HG03521 (cell line): ENCODE measurements around the gene ATXN7L2.

ENCODE experiments used
- ATAC-seq: cut with Tn5 transposase; IDR thresholded peaks from one replicate; pipeline ENCODE4 v1.9.1; 2021; ENCODE audit warnings: mild to moderate bottlenecking, moderate library complexity; ENCODE audit not compliant: unreplicated experiment

Gene ATXN7L2

DNA sequence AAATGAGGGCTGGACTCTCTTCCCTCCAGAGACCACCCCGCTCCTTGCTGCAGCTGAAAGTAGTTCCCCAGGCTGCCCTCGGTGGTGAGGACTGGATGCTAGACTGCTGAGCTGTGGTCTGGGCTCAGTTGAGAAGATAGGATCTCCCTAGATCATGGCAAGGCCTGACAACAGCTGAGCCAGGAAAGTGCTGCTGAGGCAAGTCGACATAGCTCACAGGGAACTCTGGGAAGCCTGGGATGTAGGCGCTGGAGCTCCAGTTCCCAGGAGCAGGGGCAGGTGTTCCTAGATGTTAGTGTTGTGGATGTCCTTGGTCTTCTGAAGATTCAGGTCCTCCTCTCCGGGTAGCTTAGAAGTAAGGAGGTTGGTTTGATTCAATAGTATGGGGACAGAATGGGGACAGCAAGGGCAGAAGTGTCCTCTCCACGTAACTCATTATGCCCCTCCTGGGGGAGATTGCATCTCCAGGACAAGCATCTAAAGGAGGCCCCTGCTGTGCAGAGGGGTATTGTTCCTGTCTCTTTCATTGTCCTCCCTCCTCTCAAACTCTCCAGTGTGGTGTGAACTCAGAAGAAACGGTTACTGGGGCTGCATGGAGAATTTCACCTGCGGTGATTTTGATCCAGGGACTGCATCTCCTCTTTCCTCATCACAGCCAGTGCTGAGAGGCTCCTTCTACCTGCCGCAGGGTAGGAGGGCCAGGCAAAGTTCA, 13.9 kb downstream of the ATXN7L2 start:
- ATAC-seq: no peak

DNA sequence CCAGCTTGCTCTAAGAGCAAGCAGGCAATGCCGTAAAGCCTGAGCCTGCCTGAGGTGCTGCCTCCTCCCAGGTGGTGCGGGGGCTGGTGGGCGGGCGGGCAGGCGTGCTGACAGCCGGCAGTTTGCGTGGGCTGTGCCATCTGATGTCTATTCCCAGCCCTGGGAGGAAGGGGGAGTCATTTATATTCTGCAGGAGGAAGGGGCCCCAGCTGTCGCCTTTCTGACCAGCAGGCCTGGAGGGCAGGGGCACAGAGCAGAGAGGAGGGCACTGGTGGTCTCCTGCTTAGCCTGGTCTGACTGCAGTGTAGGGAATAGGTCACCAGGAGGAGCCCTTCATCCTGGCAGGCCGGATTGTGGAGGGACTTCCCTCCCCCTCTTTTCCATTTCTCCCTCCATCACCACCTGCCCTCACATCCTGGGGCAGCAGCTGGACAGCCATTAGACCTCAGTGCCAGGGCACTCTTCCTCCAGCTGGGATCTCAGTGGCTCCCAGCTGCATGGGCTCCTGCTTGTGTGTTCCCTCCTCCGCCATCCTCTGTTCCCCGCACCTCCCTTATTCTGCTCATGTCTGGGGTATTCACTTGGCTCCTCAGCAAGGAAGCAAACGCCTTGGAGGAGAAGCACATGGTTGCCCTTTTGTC, 14.6 kb downstream of the ATXN7L2 start:
- no peak for ATAC-seq

DNA sequence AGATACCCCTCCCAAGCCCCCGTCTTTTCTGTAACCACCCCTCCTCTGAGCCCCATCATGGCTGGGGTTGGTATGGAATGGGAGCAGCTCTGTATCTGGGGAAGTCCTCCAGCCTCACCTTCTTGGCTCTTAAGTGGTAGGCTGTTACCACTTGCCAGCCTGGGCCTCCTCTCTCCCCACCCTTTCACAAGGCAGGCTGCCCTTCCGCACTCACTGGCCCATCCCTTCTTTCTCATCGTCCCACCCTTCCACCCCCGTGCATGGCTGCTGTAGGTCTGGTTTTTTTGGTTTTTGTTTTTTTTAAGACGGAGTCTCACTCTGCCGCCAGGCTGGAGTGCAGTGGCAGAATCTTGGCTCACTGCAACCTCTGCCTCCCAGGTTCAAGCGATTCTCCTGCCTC, 15.4 kb downstream of the ATXN7L2 start:
- no peak for ATAC-seq

DNA sequence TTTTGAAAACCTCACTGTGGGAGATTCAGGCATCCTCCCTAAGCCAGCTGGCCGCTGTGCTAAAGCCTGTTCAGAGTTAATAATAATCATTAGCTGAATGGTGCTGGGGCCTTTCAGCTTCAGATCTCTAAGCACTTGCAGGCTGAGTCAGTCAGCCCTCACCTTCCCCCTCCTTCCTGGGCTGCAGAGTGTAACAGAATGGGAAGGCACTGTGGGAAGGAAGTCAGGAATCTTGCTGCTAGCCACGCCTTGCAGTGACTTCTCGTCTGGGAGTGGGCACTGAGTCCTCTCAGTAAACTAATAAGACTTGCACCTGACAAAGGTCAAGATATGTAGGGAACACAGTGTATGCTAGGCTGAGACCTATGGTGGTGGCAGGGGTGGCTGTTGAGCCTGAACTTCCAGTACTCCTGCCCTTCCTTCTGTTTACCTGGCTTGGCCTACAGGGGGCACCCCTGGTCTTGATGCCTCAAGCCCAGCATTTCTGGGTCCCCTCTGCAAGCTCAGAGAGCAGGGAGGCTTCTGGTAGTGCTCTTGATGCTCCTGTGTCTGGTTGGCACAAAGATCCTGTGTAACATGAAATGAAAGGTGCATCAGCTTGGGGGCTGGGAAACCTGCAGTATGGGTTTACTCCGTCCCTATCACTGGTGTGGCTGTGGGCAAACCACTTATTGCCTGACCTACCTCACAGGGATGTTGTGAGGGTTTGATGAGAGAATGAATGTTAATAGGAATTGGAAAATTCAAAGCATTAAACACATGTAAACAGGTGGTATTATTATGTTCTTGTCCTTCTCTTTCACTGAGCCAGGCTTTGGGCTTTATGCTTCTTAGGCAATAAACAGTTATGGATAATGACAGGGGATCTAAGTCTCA, 16.2 kb downstream of the ATXN7L2 start:
- no peak for ATAC-seq

DNA sequence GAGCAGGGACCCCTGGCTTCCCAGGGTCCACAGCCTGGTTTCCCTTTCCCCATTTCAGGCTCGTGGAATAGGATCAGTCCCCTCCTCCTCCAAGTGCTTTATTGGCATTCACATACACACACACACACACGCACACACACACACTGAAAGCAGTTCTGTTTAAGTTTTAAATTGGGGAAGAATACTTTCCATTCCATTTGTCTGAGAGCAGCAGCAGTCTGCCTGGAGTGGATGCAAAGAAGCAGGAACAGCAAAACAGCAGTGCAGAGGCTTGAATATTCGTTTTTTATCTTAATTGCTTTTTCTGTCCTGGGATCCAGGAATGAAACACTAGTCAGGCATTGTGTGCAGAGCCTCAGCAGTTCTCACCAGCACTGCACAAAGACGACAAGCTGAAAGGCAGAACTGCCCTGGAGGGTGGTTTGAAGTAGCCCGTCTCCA, 17.3 kb downstream of the ATXN7L2 start:
- ATAC-seq: no peak

DNA sequence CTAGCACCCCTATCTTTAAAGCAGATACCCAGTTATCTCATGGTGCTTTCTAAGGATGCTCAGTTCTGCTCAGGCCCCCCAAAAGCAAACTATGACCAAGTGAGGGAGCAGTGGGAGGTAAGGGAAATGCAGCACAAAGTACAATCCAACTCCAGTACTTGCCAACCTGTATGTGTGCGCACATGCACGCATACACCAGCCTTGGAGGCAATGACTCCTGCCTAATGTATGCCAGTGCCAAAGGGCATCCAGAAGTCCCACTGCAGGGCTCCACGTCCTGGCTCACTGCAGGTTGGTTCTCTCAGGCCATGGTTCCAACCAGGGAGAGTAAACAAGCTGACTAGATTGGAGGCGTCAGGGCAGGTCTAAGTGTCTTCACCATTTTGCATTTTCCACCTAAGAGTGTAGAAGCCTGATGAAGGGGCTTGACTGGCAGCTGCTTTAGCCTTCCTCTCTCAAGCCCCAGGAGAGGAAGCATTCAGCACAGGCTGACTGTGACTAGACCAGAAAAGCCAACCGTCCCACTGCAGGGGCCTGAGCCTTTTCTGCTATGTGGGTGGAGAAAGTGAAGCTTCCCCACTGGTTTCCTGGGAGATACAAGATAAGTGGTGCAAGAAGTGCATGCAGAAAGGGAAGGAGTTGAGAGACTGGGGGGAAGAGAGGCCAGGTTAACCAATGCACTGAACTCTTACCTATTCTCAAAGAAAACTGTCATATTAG, 18.1 kb downstream of the ATXN7L2 start:
- ATAC-seq: no peak

DNA sequence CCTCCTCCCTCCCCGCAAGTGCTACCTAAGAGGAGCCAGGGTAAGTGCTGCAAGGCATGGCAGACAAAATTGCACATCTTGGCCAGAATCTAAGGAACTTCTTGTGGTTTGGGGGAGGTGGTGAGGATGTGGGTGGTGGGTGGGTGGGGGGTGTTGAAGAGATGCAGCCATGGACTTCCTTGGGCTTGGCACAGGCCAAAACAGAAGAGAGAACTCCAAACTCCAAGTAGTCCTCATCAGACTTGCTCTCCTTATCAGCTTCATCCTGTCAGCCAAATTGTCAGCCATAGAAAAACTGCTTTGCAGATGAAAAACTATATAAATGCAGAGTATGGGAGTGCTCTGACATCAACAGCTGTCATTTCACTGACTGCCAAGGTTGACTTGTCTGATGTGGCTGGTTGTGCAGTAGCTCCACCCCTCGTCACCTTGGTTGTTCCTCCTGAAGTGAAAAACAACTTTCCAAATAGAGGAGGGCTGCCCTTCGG, 18.7 kb downstream of the ATXN7L2 start:
- no peak for ATAC-seq

DNA sequence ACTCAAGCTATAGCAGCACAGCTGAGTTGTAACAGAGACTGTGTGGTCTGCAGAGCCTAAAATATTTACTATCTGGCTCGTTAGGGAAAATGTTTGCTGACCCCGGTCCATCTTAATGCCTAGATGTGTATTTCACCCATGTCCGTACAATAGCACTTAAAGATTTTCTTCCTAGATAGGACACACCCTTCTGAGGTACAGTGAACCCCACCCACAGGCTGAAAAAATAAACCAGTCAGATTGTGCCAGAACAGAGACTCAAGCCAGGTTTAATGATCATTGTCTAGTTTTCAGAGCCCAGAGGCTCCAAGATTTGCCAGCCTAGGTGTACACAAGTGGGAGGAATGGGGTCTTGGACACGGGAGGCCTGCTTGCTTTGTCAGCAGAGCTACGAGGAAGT, 20.2 kb downstream of the ATXN7L2 start:
- ATAC-seq: no peak

DNA sequence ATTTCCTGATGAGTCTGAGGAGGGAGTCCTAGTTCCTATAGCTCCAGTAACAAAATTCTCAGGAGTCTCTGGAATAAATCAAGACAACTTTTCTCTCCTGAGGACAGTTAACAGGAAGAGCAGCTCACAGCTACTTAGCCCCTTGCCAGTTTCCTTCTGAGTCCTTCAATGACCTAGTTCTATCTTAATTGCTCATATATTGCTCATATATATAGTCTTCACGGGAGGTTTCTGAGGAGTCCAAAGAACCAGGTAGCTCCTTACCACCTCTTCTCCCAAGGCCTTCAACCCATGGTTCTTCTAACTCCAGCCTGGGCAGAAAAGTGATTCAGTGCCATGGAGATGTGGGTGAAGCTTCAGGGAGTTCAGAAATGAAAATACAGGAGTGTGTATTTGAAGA, 21.3 kb downstream of the ATXN7L2 start:
- ATAC-seq: no peak

DNA sequence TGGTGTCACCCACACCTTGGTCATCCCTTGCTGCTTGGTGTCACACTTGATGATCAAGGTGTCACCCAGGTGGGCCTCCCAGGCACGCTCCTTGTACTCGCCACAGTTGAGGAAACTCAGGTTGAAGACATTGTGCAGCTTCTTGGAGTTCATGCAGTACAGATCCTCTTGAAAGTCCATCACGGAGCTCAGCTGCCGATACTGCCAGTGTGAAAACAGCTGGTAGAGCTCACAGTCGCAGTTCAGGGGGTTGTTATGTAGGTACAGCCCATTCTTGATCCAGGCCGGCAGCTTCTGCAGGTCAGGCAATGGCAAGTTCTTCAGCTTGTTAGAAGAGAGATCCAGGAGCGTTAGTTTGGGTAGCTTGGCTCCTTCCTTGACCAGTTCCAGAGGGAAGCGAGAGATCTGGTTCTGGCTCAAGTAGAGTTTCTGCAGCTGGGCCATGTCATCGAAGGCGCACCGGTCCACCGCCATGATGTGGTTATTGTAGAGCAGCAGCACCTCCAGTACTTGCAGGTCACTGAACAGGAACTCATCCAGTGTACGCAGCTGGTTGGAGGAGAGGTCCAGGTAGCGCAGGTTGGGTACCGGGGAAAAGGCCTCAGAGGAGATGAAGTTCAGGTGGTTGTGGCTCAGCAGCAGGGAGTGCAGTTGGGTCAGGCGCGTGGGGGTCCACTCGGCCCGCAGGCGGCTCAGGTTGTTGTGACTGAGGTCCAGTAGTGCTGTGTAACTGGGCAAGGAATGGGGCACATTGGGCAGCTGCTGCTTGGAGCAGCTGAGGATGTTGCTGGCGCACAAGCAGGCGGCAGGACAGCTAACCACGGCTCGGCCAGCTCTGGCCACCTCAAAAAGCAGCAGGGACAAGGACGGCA, 24.5 kb downstream of the ATXN7L2 start:
- ATAC-seq: no peak

DNA sequence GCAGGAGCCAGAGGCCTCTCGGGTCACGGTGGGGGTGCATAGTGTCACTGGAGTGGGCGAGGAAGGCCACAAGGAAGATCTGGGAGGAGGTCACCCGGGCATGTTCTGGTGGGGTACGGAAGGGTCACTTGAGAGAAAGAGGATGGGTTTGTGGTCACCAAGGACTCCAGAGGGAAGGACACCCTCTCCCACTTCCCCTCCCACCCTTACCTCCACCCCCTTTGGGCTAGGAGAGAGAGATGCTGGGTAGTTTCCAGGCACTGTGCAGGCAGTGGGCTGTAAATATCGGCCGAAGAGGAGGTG, 25.1 kb downstream of the ATXN7L2 start:
- no peak for ATAC-seq

DNA sequence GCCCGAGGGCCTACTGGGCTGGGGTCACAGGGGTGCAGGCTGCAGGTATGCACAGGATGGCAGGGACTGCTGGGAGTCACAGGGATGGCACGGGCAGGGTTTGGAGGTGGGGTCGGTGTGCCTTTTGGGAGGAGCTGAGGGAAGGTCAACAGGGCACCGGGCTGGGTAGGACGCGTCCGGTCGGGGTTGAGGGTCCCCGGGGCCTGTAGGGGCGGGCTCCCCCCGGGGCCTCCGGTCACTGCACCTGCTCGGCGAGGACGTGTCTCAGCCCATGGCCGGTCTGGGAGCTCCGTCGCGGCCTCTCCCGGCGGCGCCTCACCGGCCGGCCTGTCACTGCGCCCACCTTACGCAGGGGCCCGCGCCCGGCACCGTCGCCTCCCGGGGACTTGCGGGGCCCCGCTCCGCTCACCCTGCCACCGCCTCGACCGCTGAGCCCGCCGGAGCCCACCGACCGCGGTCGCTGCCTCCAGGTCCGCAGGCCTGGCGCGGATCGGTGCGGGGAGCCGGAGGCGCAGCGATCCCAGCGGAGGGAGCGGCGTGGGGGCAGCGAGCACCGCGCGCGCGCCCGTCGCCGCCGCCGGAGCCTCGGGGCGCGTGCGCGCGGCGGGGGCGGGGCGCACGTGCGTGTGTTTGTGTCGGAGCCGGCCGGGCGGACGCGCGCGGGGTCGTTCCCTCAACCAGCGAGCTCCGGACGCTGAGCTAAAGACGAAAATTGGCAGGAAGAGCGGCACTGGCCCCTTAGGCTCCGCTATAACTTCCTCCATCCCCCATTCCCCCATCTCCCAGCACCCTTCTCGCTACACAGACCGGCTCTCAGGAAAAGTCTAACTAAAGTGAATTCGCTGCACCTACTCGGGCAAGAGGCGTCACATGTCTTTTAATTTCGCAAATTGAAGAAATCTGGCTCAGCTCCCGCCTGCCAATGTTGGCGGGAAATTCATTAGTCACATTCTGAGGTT, 25.8 kb downstream of the ATXN7L2 start, which contains the start of gene AMIGO1:
TSS of gene AMIGO1 (minus strand) at position 552 of the 959 bp plus-strand sequence. CDS start 815 bp downstream, outside the sequence.
- peak; percentile 53 for ATAC-seq

DNA sequence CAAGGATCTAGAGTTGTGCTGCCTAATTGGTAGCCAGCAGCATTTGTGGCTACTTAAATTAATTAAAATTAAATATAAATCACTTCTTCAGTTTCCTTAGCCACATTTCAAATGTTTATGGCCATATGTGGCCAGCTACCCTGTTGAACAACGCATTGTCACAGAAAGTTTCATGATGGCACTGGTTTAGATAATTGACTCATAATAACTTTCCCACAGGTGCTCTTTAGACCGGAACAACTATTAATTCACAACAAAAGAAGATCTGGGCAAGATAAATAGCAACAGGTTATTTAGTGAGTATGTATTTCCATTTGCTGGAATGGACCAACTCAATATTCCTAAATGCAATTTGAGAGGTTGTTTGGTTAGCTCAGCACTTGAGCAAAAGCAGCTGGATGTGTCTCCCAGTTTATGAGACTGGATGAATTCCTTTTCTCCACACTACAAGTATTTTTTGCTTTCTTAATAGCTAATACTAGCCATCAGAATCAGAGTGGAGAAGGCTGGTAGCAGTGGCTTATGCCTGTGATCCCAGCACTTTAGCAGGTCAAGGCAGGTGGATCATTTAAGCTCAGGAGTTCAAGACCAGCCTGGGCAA, 29.5 kb downstream of the ATXN7L2 start:
- no peak for ATAC-seq

DNA sequence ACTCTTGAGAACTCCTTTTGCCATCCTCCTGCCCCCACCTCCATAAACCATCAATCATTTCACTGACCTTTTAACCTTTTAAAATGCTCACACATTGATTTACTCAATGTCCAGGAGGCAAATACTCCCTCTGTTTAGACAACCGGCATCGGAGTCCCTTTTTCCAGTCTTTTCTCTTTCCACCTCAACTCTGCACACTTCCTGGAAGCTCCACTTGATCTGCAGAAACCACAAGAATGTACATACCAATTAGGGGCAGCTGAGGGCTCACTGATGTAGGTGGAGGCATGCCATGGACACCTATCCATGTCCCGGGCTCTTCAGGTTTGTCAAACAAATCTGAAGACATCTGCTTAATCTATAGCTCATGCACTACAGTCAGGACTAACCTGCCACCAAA, 31.1 kb downstream of the ATXN7L2 start:
- no peak for ATAC-seq

DNA sequence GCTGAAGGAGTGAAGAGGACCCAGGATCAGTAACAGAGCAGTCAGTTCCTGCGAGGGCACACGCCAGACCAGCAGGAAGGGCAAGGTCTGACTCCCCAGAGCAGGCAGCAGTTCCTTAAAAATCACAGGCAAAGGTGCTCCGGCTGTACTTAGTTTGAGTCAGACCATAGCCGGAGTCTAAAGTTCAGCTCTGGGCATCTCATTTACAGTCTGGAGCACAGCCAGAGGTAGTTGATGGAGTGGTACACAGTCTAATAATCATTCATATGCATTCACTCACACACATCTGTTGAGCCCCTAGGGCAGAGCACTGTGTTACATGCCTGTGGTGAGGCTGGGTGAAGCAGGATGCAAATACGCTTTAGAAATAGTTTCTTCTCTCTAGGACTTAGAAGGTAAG, 33.2 kb downstream of the ATXN7L2 start:
- no peak for ATAC-seq

DNA sequence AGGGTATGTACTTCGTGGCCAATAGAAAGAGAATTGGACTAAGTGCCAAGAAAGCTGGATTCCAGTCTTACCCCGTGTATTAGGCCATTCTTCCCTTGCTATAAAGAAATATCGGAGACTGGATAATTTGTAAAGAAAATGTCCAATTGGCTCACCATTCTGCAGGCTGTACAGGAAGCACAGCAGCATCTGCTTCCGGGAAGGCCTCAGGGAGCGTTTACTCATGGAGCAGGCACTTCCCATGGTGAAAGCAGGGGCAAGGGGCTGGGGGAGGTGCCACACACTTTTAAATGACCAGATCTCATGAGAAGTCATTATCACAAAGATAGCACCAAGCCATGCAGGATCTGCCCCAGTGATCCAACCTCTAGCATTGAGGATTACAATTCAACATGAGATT, 33.6 kb downstream of the ATXN7L2 start:
- ATAC-seq: no peak

DNA sequence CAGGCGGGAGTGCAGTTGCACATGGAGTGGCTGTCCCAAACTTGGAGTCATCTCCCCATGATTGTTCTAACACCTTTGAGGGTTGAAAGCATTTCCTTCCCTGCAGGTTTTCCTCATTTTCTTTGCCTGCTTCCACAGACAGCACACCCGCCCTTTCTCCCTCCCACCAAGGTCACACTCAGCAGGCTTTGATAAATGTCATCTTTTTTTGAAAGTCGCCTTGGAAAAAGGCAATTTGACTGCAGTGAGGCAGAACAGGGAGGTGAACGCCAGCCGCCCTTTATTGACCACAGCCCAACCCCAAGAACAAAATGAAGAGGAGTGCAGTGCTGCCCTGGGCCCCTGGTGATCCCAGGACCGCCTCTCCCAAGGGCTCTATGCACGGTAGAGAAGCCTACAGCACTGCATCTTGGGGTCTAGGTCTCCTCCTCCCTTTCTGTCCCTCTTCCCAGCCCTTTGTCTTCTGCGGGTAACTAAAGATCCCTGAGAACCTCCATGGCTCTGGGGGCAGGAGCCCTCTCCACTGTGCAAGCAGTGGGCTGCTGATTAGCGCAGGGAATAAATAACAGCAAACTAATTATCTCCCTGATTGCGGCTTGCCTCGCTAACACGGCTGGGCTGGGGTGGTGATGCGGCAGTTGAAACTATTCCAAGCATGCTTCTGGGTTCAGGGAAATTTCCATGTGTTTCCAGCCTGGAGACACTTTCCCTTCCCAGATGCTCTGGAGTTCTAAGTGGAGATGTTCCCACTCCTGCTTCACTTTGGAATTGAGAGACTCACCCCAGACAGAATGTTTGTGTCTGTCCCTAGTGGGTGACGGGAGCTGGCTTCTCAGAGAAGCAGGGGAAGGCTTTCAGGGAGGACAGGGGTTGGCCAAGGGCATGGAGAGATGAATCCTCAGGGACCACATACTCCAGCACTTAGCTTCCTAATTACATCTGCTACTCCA, 37.6 kb downstream of the ATXN7L2 start:
- ATAC-seq: no peak
